Activated CD4-positive, alpha-beta T cell treated with anti-CD3 and anti-CD28 coated beads, Interleukin-2, amount 50 U/mL, for 48 hours (primary cell): Measurements from ENCODE around the gene LHX6.

Experiments
- DNase-seq, 2 experiments: peaks; one replicate each; pipeline ENCODE4 v3.0.0-alpha.2; 2020

Gene LHX6

GRCh38 chr9:122188369-122188768 is 40.4 kb downstream of the LHX6 start:
- no peak for DNase-seq

- no peak for DNase-seq
Measured at GRCh38 chr9:122186777-122187470, 41.8 kb downstream of the LHX6 start.

GRCh38 chr9:122186301-122186700 is 42.5 kb downstream of the LHX6 start:
- DNase-seq: no peak

- DNase-seq: no peak
Measured at GRCh38 chr9:122184551-122184950, 44.2 kb downstream of the LHX6 start.

DNA sequence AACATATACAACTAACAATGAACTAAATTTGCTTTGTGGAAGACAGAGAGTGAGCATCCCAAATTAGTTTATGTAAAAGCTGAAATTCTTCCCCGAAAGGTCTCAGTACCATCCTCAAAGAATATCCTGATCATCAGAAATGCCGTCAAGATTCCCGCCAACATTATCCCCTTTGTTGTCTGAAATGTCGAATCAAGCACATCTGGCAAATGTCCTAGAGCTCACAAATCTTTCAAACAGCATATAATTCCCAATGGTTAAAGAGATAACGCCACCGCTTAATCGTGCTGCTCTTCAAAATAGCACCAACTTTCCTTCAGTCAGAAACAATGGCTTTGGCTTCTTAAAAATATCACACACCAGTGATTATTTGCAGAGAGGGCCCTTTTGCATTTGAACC is 45.3 kb downstream of the LHX6 start:
- no peak for DNase-seq

DNA sequence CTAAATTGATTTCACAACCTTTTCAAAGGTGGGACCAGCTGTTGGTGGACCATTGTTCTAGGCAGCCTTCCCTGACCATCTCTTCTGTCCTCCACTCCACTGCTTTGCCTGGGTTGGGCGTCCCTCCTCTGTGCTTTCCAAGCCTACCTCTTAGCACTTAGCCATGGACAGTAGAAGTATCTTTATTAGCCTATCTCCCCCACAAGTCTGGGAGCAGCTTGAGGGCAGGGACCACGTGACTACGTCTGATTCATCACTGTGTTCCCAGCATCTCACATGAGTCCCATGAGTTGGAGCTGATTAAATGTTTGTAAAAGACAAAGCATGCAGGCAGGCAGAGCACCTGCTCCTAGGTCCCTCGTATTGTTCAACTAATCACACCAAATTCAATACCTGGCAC is 48.1 kb downstream of the LHX6 start:
- DNase-seq: no peak

DNA sequence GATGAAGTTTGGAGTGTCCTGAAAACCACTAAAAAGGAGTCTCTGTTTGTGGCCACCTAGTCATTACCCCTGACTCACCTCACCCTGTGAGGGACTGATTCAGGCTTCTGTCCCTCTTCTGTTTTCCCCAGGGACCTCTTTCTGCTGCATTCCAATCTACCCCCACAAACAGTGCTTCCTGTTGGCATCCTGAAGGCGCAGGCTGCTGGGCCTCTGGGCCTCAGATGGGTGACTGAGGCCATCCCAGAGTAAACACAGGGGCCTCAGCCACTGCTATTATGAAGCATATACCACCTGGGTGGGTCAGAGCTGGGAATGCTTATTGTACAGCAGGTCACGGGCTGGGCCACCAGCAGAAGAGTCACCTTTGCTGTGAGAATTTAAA is 49.1 kb downstream of the LHX6 start:
- DNase-seq: no peak

- no peak for DNase-seq
Measured at GRCh38 chr9:122179054-122179689, 49.6 kb downstream of the LHX6 start.

DNA sequence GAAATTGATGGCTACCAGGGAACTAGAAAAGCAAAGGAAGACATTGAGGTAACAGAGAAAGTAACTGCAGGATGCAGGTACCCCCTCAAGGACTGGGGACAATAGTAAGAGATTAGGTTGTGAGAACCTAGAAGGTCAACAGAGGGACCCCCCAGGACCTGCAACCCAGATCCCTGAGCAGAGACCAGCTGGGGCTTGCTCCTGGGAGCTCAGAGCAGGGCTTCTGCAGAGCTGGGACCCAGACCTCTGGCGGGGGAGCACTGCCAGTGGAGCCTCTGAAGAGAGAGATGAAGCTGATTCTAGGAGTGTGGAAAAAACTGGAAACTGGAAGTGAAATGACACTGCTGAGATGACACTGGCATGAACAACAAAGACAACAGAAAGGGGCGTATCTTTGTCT is 51.8 kb downstream of the LHX6 start:
- DNase-seq: no peak

- no peak for DNase-seq
Measured at GRCh38 chr9:122173670-122174069, 55.1 kb downstream of the LHX6 start.

- DNase-seq: no peak
Measured at GRCh38 chr9:122172131-122172530, 56.6 kb downstream of the LHX6 start.

GRCh38 chr9:122168356-122168755 is 60.4 kb downstream of the LHX6 start:
- no peak for DNase-seq

- no peak for DNase-seq
Measured at GRCh38 chr9:122164286-122164685, 64.5 kb downstream of the LHX6 start.

DNA sequence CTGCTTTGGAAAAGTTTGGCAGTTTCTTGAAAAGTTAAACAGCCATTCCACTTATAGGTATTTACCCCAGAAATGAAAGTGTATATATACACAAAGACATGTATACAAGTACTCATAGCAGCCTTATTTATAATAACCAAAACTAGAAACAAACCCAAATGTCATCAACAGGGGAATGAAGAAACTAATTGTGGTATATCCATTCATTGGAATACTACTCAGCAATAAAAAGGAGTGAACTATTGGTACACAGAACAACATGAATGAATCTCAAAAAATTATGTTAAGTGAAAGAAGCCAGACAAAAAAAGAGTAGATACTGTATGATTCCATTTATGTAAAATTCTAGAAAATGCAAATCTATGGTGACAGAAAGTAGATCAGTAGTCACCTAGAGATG is 66.3 kb downstream of the LHX6 start:
- no peak for DNase-seq

GRCh38 chr9:122159925-122160246 is 68.9 kb downstream of the LHX6 start:
- DNase-seq: no peak

- peak; percentile 96 for DNase-seq
Measured at GRCh38 chr9:122159026-122159924, 69.5 kb downstream of the LHX6 start, which contains the start of the genes MORN5 and NDUFA8. MORN5 (plus strand) TSS chr9:122159908; CDS start chr9:122159973, 65 bp downstream. NDUFA8 (minus strand) TSS chr9:122159779; CDS start chr9:122159677, 102 bp downstream.

DNA sequence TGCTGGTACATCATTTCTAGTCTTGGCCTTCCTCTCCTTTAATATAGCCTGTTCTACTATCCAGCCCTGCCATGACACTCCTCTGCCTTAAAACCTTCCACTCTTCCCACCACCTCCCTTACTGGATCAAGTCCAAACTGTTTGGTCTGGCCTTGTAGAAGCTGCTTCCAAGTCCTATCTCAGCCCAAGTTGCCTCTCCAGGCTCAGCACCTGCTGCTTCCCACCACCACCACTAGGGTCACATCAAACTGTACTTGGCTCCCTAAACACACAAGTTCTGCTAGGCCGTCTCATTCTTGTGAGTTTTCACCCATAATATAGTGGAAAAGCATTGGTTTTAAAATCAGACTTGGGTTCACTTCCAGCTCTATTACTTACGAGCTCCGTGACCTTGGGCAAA is 70.6 kb downstream of the LHX6 start:
- peak; percentile 23 to 32 for DNase-seq

DNA sequence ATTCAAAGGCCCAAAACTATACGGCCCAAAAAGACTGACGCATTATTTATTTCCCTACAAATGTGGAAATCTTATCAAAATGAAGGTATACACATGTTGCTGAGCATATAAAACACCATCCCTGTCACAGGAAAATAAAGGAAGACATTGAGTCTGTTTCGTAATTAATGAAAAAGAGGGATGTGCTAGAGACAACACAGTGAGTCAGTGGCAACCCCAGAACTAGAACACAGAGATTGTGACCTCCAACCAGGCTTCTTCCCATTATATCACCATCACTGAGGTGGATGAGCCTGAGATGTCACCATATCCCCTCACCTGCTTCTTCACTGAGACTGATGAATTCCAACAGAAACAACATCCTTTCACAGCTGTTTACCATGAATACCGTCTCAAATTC is 73.0 kb downstream of the LHX6 start:
- DNase-seq: no peak
